HepG2 (cell line): ENCODE measurements around the gene LSMEM2. TPM values are rescaled to one million over a fixed set of nuclear protein-coding genes. Genes with fewer than 3 reads are reported as not detected.
A peak's percentile ranks its signal among the peaks of the same experiment; 100 is the strongest.

ENCODE experiments used
- ATAC-seq: fragments of 200-7000 bp; cut with Tn5 transposase; 3 replicates; pipeline ENCODE4 v1.9.1; 2020; ENCODE audit warnings: mild to moderate bottlenecking, moderate library complexity
- BruUV-seq: library from RNA; stranded (reverse); fragments of 400-500 nt; replicated peaks from 2 replicates; lab custom pipeline; 2021; lab: Mats Ljungman, UMichigan
- CTCF ChIA-PET: fragments of 300-600 bp; formaldehyde crosslinking; extraction: SDS; loops from one replicate; lab custom pipeline; 2021; ENCODE audit warnings: low total read pairs, inconsistent platforms, low intra/inter-chr PET ratio; lab: Yijun Ruan, JAX
- POLR2A ChIA-PET: fragments of 350-600 bp; sonication (Branson Sonifier 250); formaldehyde crosslinking; loops from one replicate; lab custom pipeline; 2020; ENCODE audit warnings: antibody characterized with exemption, inconsistent platforms; lab: Yijun Ruan, JAX
- DNase-seq: peaks from one replicate; pipeline ENCODE4 v3.0.0-alpha.2; 2015; ENCODE audit warnings: low spot score
- FAIRE-seq: peaks from 3 replicates; lab custom pipeline; 2011; peaks lifted over from hg19 to GRCh38; lab: Jason Lieb, UNC
- H2AFZ ChIP-seq: one replicate; pipeline ENCODE4 v1.6.1; 2011; ENCODE audit warnings: low read length, inconsistent platforms
- H3K27ac ChIP-seq: fragments of 300-600 bp; 3 replicates; pipeline ENCODE4 v1.8.0; 2011; ENCODE audit warnings: mixed run types, mild to moderate bottlenecking, mixed read lengths, low read length, inconsistent platforms; ENCODE audit not compliant: insufficient read depth; ENCODE audit errors: extremely low read length
- H3K27me3 ChIP-seq, 2 experiments: fragments of 200-600 bp in 1 of 2; 2 replicates in 1 of 2; 3 replicates in 1 of 2; pipeline versions ENCODE4 v1.6.0 to v1.8.0; 2011; ENCODE audit warnings: low read length in 2 of 2, mild to moderate bottlenecking in 2 of 2, moderate library complexity in 2 of 2, inconsistent platforms in 1 of 2; ENCODE audit not compliant: insufficient read depth in 2 of 2, control insufficient read depth in 1 of 2
- H3K36me3 ChIP-seq, 2 experiments: fragments of 200-600 bp in 1 of 2; replicated peaks in 1 of 2; 2 replicates in 1 of 2; 3 replicates in 1 of 2; pipeline versions ENCODE4 v1.5.1 to v1.8.0; 2011; ENCODE audit warnings: low read length in 2 of 2, inconsistent platforms in 1 of 2; ENCODE audit not compliant: insufficient read depth in 2 of 2, control insufficient read depth in 1 of 2
- H3K4me1 ChIP-seq: 2 replicates; pipeline ENCODE4 v1.5.1; 2012; ENCODE audit warnings: low read length, inconsistent platforms; ENCODE audit not compliant: insufficient read depth
- H3K4me2 ChIP-seq: 2 replicates; pipeline ENCODE4 v1.6.0; 2011; ENCODE audit warnings: low read depth, low read length, inconsistent platforms
- H3K4me3 ChIP-seq, 3 experiments: fragments of 200-600 bp in 1 of 3; sonication (generic), shearing (Covaris generic) in 1 of 3; replicated peaks in 1 of 3; 2 replicates each; pipeline ENCODE4 v1.5.1; 2011 to 2016; ENCODE audit warnings: low read length in 3 of 3, inconsistent platforms in 2 of 3, low read depth in 2 of 3, mild to moderate bottlenecking in 2 of 3, control low read depth in 1 of 3, mixed read lengths in 1 of 3; ENCODE audit not compliant: insufficient read depth in 1 of 3
- H3K79me2 ChIP-seq: one replicate; pipeline ENCODE4 v1.6.1; 2011; ENCODE audit warnings: low read length, inconsistent platforms; ENCODE audit not compliant: insufficient read depth
- H3K9ac ChIP-seq: 2 replicates; pipeline ENCODE4 v1.6.0; 2011; ENCODE audit warnings: mild to moderate bottlenecking, low read depth, low read length, inconsistent platforms; ENCODE audit not compliant: insufficient read depth
- H3K9me3 ChIP-seq: 2 replicates; pipeline ENCODE4 v1.5.1; 2012; ENCODE audit warnings: mild to moderate bottlenecking, low read length
- H4K20me1 ChIP-seq: 2 replicates; pipeline ENCODE4 v1.6.0; 2011; ENCODE audit warnings: inconsistent platforms, mild to moderate bottlenecking, low read length, moderate library complexity; ENCODE audit not compliant: insufficient read depth
- AGO2 ChIP-seq: fragments of 200-400 bp; formaldehyde crosslinking; optimal IDR thresholded peaks from 2 replicates; pipeline ENCODE3; 2017; ENCODE audit warnings: mild to moderate bottlenecking, low read depth, low read length, moderate library complexity
- ATAD3A ChIP-seq: sonication (generic); formaldehyde crosslinking; IDR thresholded peaks from 2 replicates; pipeline ENCODE4 v1.4.0; 2020; ENCODE audit warnings: missing genetic modification reagents
- GMEB1 ChIP-seq: sonication (generic); formaldehyde crosslinking; IDR thresholded peaks from 2 replicates; pipeline ENCODE4 v1.5.1; 2020; ENCODE audit warnings: missing genetic modification reagents, mild to moderate bottlenecking, borderline replicate concordance
- KAT8 ChIP-seq: IDR thresholded peaks from 2 replicates; pipeline ENCODE4 v1.6.1; 2016; ENCODE audit warnings: missing genetic modification reagents, missing compliant biosample characterization
- MIER3 ChIP-seq: IDR thresholded peaks from 2 replicates; pipeline ENCODE4 v1.6.1; 2016; ENCODE audit warnings: missing compliant biosample characterization, borderline replicate concordance
- MLXIP ChIP-seq: sonication (generic); formaldehyde crosslinking; IDR thresholded peaks from 2 replicates; pipeline ENCODE4 v1.9.0; 2021; ENCODE audit warnings: missing genetic modification reagents, borderline replicate concordance
- MXI1 ChIP-seq: IDR thresholded peaks from 3 replicates; pipeline ENCODE4 v1.6.1; 2012; ENCODE audit warnings: low read depth, low read length, inconsistent platforms, borderline replicate concordance
- NCOA1 ChIP-seq: sonication (generic); formaldehyde crosslinking; IDR thresholded peaks from 2 replicates; pipeline ENCODE4 v1.9.0; 2021; ENCODE audit warnings: missing genetic modification reagents
- SNAPC4 ChIP-seq: sonication (generic); formaldehyde crosslinking; IDR thresholded peaks from 2 replicates; pipeline ENCODE4 v1.4.0; 2020; ENCODE audit warnings: mild to moderate bottlenecking, missing genetic modification reagents
- WIZ ChIP-seq: sonication (generic); formaldehyde crosslinking; IDR thresholded peaks from 2 replicates; pipeline ENCODE4 v1.5.1; 2020; ENCODE audit warnings: mild to moderate bottlenecking, missing genetic modification reagents
- ZFP41 ChIP-seq: sonication (generic); formaldehyde crosslinking; IDR thresholded peaks from 2 replicates; pipeline ENCODE4 v1.4.0; 2020; ENCODE audit warnings: mild to moderate bottlenecking, missing genetic modification reagents, borderline replicate concordance
- ZNF143 ChIP-seq: sonication (generic); formaldehyde crosslinking; IDR thresholded peaks from 2 replicates; pipeline ENCODE4 v1.4.0; 2020; ENCODE audit warnings: missing genetic modification reagents
- WGBS: methylation state at CpG from one replicate; pipeline ENCODE4 v1.1.6; 2017; ENCODE audit warnings: low lambda C conversion rate; 5-methylcytosine and 5-hydroxymethylcytosine counted together
- in situ Hi-C: cut with HindIII; loops from 2 replicates; pipeline ENCODE4 v1.10.0; 2017; ENCODE audit warnings: low pct_unique_long_range_greater_than_20kb; ENCODE audit not compliant: extremely low pct_ligation_motif_present
- intact Hi-C: fragments of 100-400 bp; cut with micrococcal nuclease; formaldehyde crosslinking; loops from one replicate; pipeline ENCODE4 v1.10.0; 2022; ENCODE audit not compliant: unreplicated experiment
- polyA plus RNA-seq, 8 experiments: library from polyadenylated mRNA; depleted of rRNA in 3 of 8; stranded (reverse) in 7 of 8; unstranded in 1 of 8; fragments of >200 nt; fragmentation: Illumina TruSeq in 4 of 8; extraction: Trizol in 4 of 8; gene quantifications; 2 replicates each; pipeline versions ENCODE4 v1.2.1 to v1.2.3, GENCODE V29; 2011 to 2016; ENCODE audit warnings: low read depth in 4 of 8, missing spikeins in 1 of 8, mixed read lengths in 1 of 8; ENCODE audit not compliant: insufficient read depth in 1 of 8
- total RNA-seq, 5 experiments: library from RNA; depleted of rRNA; stranded (reverse); fragments of >200 nt; fragmentation: Illumina TruSeq; extraction: Trizol; gene quantifications; 2 replicates each; pipeline ENCODE4 v1.2.3, GENCODE V29; 2016; ENCODE audit warnings: low read depth in 1 of 5

The LSMEM2 gene
- total and polyA plus RNA-seq, 2 of the 13 experiments (the other 11 are each of a cell fraction or from before 2014, with no cell fraction given): 0.07 to 0.41 TPM

- H3K36me3 ChIP-seq: peaks cover 10 to 31% of the 10 kb centered on the region in 2 experiments
- H3K79me2 ChIP-seq: peaks cover 35% of the 10 kb centered on the region
- peaks cover 77% of the 10 kb centered on the region for H3K4me1 ChIP-seq
- DNase-seq (no peak), ATAC-seq (peak; percentile 1), FAIRE-seq (no peak)
- H3K9ac ChIP-seq: peak within 1 kb of the TSS; percentile 99
- no peak within 1 kb of the TSS for H2AFZ ChIP-seq
- no peaks in the 10 kb centered on the region for H3K9me3 ChIP-seq
- peak within 1 kb of the TSS; percentile 100 for H3K27ac ChIP-seq
- H3K4me2 ChIP-seq: peak within 1 kb of the TSS; percentile 94
- H3K27me3 ChIP-seq: no peaks in the 10 kb centered on the region; a peak in 1 of 5 replicates
- ChIA-PET CTCF (interaction anchor here (2.3 kb wide), 1 partner anchor 19 kb away, joined by 15 read pairs; the partner anchor contains the start of gene HYAL1), POLR2A (interaction anchor here (0.7 to 13.0 kb wide), 8 partner anchors 14 to 87 kb away, joined by 3 to 222 read pairs (median 9); partner anchors contain the start of genes GNAI2, HYAL1, HYAL3 and IFRD2)
- 66% methylated on average over 22 of the region's 31 CpGs for WGBS
- intact Hi-C loops: no loop called here
- no peaks in the 10 kb centered on the region for H4K20me1 ChIP-seq
- in situ Hi-C loops: loop anchor here (5.0 kb wide), 1 partner anchor 60 kb away; no protein-coding TSS in a partner anchor
- BruUV-seq: TSS peak; percentile 85
- peak within 1 kb of the TSS; percentile 81 to 91 (median 85); a peak in 5 of 6 replicates for H3K4me3 ChIP-seq
- TF ChIP-seq SNAPC4 (peak; percentile 32; the same call in 1 of the 2 replicates), WIZ (CRISPR knock-in tag) (no peak), MIER3 (CRISPR knock-in tag) (no peak), AGO2 (peak; percentile 99), ZNF143 (CRISPR knock-in tag) (no peak), ZFP41 (CRISPR knock-in tag) (no peak), NCOA1 (CRISPR knock-in tag) (no peak), ATAD3A (CRISPR knock-in tag) (no peak), KAT8 (CRISPR knock-in tag) (no peak), MXI1 (0 out of 3 replicates have a peak, but pooled peaks have one; percentile 34), MLXIP (CRISPR knock-in tag) (no peak), GMEB1 (CRISPR knock-in tag) (no peak)
Observed at GRCh38 chr3:50322386-50323091, 43.7 kb downstream of the LSMEM2 start, which contains the start of gene HYAL2. Gene HYAL2 (minus strand): TSS chr3:50322745. CDS start chr3:50320489, 2,256 bp downstream.
